AG10803 (cell line): ENCODE results near the gene CRYBG3.

ENCODE experiments used
- DNase-seq: peaks from one replicate; pipeline ENCODE4 v3.0.0; 2010; ENCODE audit warnings: low read depth
- H3K4me3 ChIP-seq: 2 replicates; pipeline ENCODE4 v1.5.1; 2011; ENCODE audit warnings: mild to moderate bottlenecking, low read length, control low read depth
- CTCF ChIP-seq: conservative IDR thresholded peaks from 2 replicates; pipeline ENCODE4 v1.5.1; 2011; ENCODE audit warnings: mild to moderate bottlenecking, low read length, control low read depth, inconsistent platforms

CRYBG3 gene

GRCh38 chr3:97910931-97911351, 89.1 kb downstream of the CRYBG3 start:
- H3K4me3 ChIP-seq: no peak overlapping the region
- TF ChIP-seq CTCF: no peak

GRCh38 chr3:97911459-97911858, 89.6 kb downstream of the CRYBG3 start:
- DNase-seq: no peak
- TF ChIP-seq CTCF: no peak

More at GRCh38 chr3:97910931-97911351, 89.1 kb downstream of the CRYBG3 start:
- DNase-seq: no peak

GRCh38 chr3:97914388-97914787, 92.6 kb downstream of the CRYBG3 start:
- DNase-seq: no peak
- no peak for TF ChIP-seq CTCF
- H3K4me3 ChIP-seq: no peak overlapping the region

More at GRCh38 chr3:97911459-97911858, 89.6 kb downstream of the CRYBG3 start:
- H3K4me3 ChIP-seq: no peak overlapping the region

- no peak for DNase-seq
- H3K4me3 ChIP-seq: no peak overlapping the region
- no peak for TF ChIP-seq CTCF
These were observed 94.8 kb downstream of the CRYBG3 start for GRCh38 chr3:97916576-97916975.

GRCh38 chr3:97917813-97918536, 96.2 kb downstream of the CRYBG3 start:
- no peak overlapping the region for H3K4me3 ChIP-seq
- TF ChIP-seq CTCF: no peak
- DNase-seq: peak; percentile 70

GRCh38 chr3:97927704-97928103, 105.9 kb downstream of the CRYBG3 start:
- no peak overlapping the region for H3K4me3 ChIP-seq
- peak; percentile 64 for DNase-seq
- TF ChIP-seq CTCF: no peak

GRCh38 chr3:97928986-97929385, 107.2 kb downstream of the CRYBG3 start:
- TF ChIP-seq CTCF: no peak
- DNase-seq: no peak
- no peak overlapping the region for H3K4me3 ChIP-seq
